Naive thymus-derived CD8-positive, alpha-beta T cell (primary cell): ENCODE measurements around the gene PDE4D. TPM values are rescaled to one million over a fixed set of nuclear protein-coding genes. Genes with fewer than 3 reads are reported as not detected.
"Not testable (repeated sequence)": the region's sequence is repeated elsewhere in the genome, so short reads cannot be mapped to it uniquely, and the experiment has no call there.

Experiments
- ATAC-seq, 2 donors: fragments of 150-1000 bp; cut with Tn5 transposase in 1 of 2; sonication (Bioruptor Pico), chemical (Tn5 transposase) in 1 of 2; 1 replicate in 1 of 2; 2 replicates in 1 of 2; pipeline ENCODE4 v1.10.0; 2021; ENCODE audit warnings: mild to moderate bottlenecking in 2 of 2, moderate library complexity in 2 of 2
- POLR2A ChIA-PET: fragments of 350-600 bp; sonication (Branson Sonifier 250); formaldehyde crosslinking; loops from one replicate; lab custom pipeline; 2021; ENCODE audit warnings: antibody characterized with exemption; lab: Charles Lee
- DNase-seq, 10 donors: peaks; one replicate each; pipeline versions ENCODE4 v3.0.0 to v3.0.0-alpha.2; 2020 to 2022
- H3K27ac Mint-ChIP-seq, 10 donors: one replicate each; pipeline ENCODE4 v1.8.0; 2020 to 2022; ENCODE audit warnings: mild to moderate bottlenecking in 10 of 10, mixed read lengths in 10 of 10, moderate library complexity in 4 of 10, inconsistent platforms in 1 of 10
- H3K27me3 Mint-ChIP-seq, 5 donors: one replicate each; pipeline ENCODE4 v1.8.0; 2021 to 2022; ENCODE audit warnings: mixed read lengths in 5 of 5
- H3K36me3 Mint-ChIP-seq, 3 donors: one replicate each; pipeline ENCODE4 v1.8.0; 2020 to 2022; ENCODE audit warnings: mixed read lengths in 3 of 3, mild to moderate bottlenecking in 2 of 3, inconsistent platforms in 1 of 3
- H3K4me1 Mint-ChIP-seq, 4 donors: one replicate each; pipeline ENCODE4 v1.8.0; 2021 to 2022; ENCODE audit warnings: mixed read lengths in 4 of 4
- H3K4me3 Mint-ChIP-seq, 10 donors: one replicate each; pipeline ENCODE4 v1.8.0; 2020 to 2022; ENCODE audit warnings: mild to moderate bottlenecking in 10 of 10, mixed read lengths in 10 of 10, moderate library complexity in 6 of 10, inconsistent platforms in 1 of 10
- H3K9me3 Mint-ChIP-seq, 9 donors: one replicate each; pipeline ENCODE4 v1.8.0; 2020 to 2022; ENCODE audit warnings: mixed read lengths in 9 of 9, mild to moderate bottlenecking in 3 of 9, inconsistent platforms in 1 of 9, moderate library complexity in 1 of 9
- polyA plus RNA-seq, 3 donors: library from polyadenylated mRNA; unstranded; fragments of 300-500 nt; fragmentation: Illumina TruSeq; gene quantifications; one replicate each; pipeline ENCODE4 v1.2.3, GENCODE V29; 2021
- total RNA-seq, 8 experiments: library from RNA in 2 of 8; stranded (reverse) in 2 of 8; gene quantifications; one replicate each; pipeline ENCODE4 v1.2.3 and lab custom pipeline; 2021 to 2026

Gene PDE4D
- total and polyA plus RNA-seq, 5 experiments from 2014 or later, result 5.8 to 35.9 (median 8.8) TPM

- no peak for ATAC-seq
- POLR2A ChIA-PET, result no interaction called here
These were observed 283.8 kb downstream of the PDE4D start for GRCh38 chr5:59609501-59610265.

DNA sequence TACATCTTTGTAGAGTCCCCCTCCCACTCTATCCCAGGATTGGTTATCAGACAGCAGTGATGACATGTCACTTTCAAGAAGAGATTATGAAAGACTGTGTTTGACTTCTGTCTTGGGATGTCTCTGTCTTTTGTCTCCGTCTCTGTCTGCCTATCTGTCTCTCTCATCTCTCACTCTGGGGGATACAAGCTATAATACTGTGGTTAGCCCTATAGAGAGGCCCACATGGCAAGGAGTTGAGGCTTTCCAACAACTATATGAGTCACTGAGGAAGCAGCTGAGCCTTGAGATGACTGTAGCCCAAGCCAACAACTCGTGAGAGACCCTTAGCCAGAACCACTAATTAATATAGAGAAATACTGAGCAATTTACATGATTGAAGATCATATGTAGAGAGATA lies 284.8 kb downstream of the PDE4D start:
- Mint-ChIP-seq H3K9me3 (peaks cover 0 to 5% (median 0%) of the 10 kb centered on the region in 9 donors), H3K27me3 (peaks cover 5 to 24% (median 11%) of the 10 kb centered on the region in 5 donors), H3K4me1 (no peaks in the 10 kb centered on the region), H3K36me3 (no peaks in the 10 kb centered on the region), H3K4me3 (no peak overlapping the region), H3K27ac (no peak overlapping the region)
- POLR2A ChIA-PET, result no interaction called here
- ATAC-seq, result no peak
- no peak for DNase-seq

More at GRCh38 chr5:59609501-59610265, 283.8 kb downstream of the PDE4D start:
- Mint-ChIP-seq H3K9me3 (peaks cover 0 to 5% (median 0%) of the 10 kb centered on the region in 9 donors), H3K4me1 (no peaks in the 10 kb centered on the region), H3K27ac (no peak overlapping the region), H3K4me3 (no peak overlapping the region), H3K36me3 (no peaks in the 10 kb centered on the region), H3K27me3 (peaks cover 5 to 24% (median 11%) of the 10 kb centered on the region in 5 donors)
- no peak for DNase-seq

- POLR2A ChIA-PET, result no interaction called here
- Mint-ChIP-seq H3K4me1 (no peaks in the 10 kb centered on the region), H3K36me3 (no peaks in the 10 kb centered on the region), H3K4me3 (no peak overlapping the region), H3K27ac (no peak overlapping the region), H3K9me3 (peaks cover 0 to 2% (median 0%) of the 10 kb centered on the region in 9 donors), H3K27me3 (peaks cover 5 to 22% (median 10%) of the 10 kb centered on the region in 5 donors)
- ATAC-seq, result no peak
- no peak for DNase-seq
These were observed 286.3 kb downstream of the PDE4D start for GRCh38 chr5:59607138-59607765.

- ATAC-seq, result no peak
These were observed 287.6 kb downstream of the PDE4D start for GRCh38 chr5:59605915-59606314.

GRCh38 chr5:59604111-59604510 lies 289.4 kb downstream of the PDE4D start:
- no peak for ATAC-seq
- no peaks in the 10 kb centered on the region for H3K36me3 Mint-ChIP-seq
- POLR2A ChIA-PET, result no interaction called here
- no peaks in the 10 kb centered on the region for H3K4me1 Mint-ChIP-seq
- no peak overlapping the region for H3K27ac Mint-ChIP-seq
- peaks cover 0 to 3% (median 0%) of the 10 kb centered on the region in 9 donors for H3K9me3 Mint-ChIP-seq
- DNase-seq, result no peak
- H3K4me3 Mint-ChIP-seq, result no peak overlapping the region
- peaks cover 4 to 20% (median 6%) of the 10 kb centered on the region in 5 donors for H3K27me3 Mint-ChIP-seq

More at GRCh38 chr5:59605915-59606314, 287.6 kb downstream of the PDE4D start:
- POLR2A ChIA-PET, result no interaction called here
- Mint-ChIP-seq H3K4me1 (no peaks in the 10 kb centered on the region), H3K27ac (no peak overlapping the region), H3K9me3 (peaks cover 0 to 3% (median 0%) of the 10 kb centered on the region in 9 donors), H3K36me3 (no peaks in the 10 kb centered on the region), H3K27me3 (peaks cover 5 to 22% (median 10%) of the 10 kb centered on the region in 5 donors), H3K4me3 (no peak overlapping the region)
- DNase-seq, result no peak

DNA sequence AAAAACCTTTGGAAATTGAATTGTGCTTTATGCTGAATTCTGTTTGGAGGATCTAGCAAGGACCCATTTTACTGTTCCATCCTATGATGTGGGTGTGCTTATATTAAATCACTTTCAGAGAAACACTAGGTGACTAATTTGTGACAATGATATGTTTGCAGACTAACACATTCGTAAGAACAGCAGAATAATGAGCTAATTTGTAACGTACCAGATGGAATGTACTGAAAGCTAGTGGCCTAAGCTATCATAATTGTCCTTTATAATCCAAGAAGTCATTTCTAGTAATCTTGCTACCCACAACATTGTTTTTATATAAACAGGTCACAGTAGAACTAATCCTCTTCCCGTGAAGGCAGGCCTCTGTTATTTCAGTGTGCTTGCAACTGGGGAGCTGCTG lies 292.5 kb downstream of the PDE4D start:
- DNase-seq, result no peak
- POLR2A ChIA-PET, result no interaction called here
- no peak for ATAC-seq
- H3K9me3 Mint-ChIP-seq, result peaks cover 0 to 3% (median 0%) of the 10 kb centered on the region in 9 donors
- H3K4me1 Mint-ChIP-seq, result peaks cover 0 to 6% (median 0%) of the 10 kb centered on the region in 4 donors
- H3K27me3 Mint-ChIP-seq, result peaks cover 0 to 2% (median 0%) of the 10 kb centered on the region in 5 donors
- no peak overlapping the region for H3K4me3 Mint-ChIP-seq
- H3K27ac Mint-ChIP-seq, result no peak overlapping the region
- no peaks in the 10 kb centered on the region for H3K36me3 Mint-ChIP-seq

GRCh38 chr5:59600153-59600552 lies 293.4 kb downstream of the PDE4D start:
- POLR2A ChIA-PET, result no interaction called here
- no peaks in the 10 kb centered on the region for H3K36me3 Mint-ChIP-seq
- H3K4me1 Mint-ChIP-seq, result peaks cover 0 to 6% (median 0%) of the 10 kb centered on the region in 4 donors
- peaks cover 0 to 3% (median 0%) of the 10 kb centered on the region in 9 donors for H3K9me3 Mint-ChIP-seq
- ATAC-seq (no peak), DNase-seq (no peak)
- no peak overlapping the region for H3K27ac Mint-ChIP-seq
- H3K4me3 Mint-ChIP-seq, result no peak overlapping the region
- peaks cover 0 to 2% (median 0%) of the 10 kb centered on the region in 5 donors for H3K27me3 Mint-ChIP-seq

DNA sequence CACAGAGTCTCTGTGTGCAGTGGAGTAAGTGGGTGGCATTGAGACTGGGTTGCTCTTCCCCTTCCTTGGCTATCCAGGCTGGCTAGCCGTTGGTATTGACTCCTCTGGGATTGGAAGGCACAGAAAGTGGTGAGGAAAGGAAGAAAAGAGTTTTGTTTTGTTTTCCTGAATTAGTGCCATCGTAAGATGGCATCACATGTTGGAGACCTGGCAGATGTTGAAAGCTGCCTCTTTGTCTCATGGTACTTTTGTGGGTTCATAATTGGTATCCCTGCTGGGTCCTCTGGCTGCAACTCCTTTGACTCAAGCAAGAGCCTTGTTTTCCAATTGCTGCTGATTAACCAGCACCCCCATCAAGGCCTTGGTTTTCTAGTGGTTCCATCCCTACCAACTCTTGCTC lies 293.8 kb downstream of the PDE4D start:
- Mint-ChIP-seq H3K27ac (no peak overlapping the region), H3K4me1 (peaks cover 0 to 6% (median 0%) of the 10 kb centered on the region in 4 donors), H3K36me3 (no peaks in the 10 kb centered on the region), H3K27me3 (peaks cover 0 to 2% (median 0%) of the 10 kb centered on the region in 5 donors), H3K4me3 (no peak overlapping the region), H3K9me3 (peaks cover 0 to 3% (median 0%) of the 10 kb centered on the region in 9 donors)
- POLR2A ChIA-PET, result no interaction called here
- DNase-seq (no peak), ATAC-seq (no peak)

GRCh38 chr5:59598547-59598874 lies 295.0 kb downstream of the PDE4D start:
- POLR2A ChIA-PET, result no interaction called here
- DNase-seq (no peak), ATAC-seq (no peak)
- Mint-ChIP-seq H3K27me3 (peaks cover 0 to 2% (median 0%) of the 10 kb centered on the region in 5 donors), H3K4me3 (no peak overlapping the region), H3K9me3 (peaks cover 0 to 5% (median 2%) of the 10 kb centered on the region in 9 donors), H3K4me1 (peaks cover 0 to 6% (median 0%) of the 10 kb centered on the region in 4 donors), H3K27ac (no peak overlapping the region), H3K36me3 (no peaks in the 10 kb centered on the region)

DNA sequence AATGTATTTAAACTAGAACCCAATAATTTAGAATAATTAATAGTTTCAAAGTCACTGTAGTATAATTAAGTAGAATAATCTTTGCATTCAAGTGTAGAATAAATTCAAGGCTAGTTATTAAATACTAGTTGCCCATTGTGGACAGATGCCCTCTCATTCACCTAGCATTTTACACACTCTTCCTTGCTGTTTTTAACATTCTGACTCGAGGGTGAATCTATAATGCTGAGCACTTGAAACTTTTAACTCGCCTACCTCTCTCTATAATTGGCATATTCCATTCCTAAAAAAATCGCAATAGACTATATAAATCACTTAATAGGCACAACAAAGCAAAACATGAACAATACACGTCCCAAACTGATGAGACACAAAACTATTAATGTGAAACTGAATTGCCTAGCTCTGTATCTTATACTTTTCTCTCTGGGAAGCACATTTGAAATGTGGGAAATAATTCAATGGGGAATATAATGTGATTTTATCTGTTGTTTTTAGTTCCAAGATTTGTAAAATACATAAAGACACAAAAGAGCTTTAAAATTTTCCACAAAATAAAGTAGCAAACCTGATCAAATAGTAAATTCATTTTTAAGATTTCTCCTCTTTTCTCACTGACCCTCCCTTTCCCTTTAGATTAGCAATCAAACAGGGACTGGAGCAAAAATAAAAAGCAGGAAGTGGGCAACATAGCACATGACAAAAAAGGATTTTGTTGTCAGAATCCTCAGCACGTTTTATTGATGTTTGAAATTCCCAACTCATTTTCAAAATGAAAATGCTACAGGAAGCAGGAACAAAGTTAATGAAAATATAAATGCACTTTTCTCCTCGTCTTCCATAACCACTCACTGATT lies 295.6 kb downstream of the PDE4D start:
- POLR2A ChIA-PET, result no interaction called here
- DNase-seq (no peak), ATAC-seq (no peak)
- H3K27me3 Mint-ChIP-seq, result peaks cover 0 to 2% (median 0%) of the 10 kb centered on the region in 5 donors
- H3K4me1 Mint-ChIP-seq, result peaks cover 0 to 6% (median 0%) of the 10 kb centered on the region in 4 donors
- no peaks in the 10 kb centered on the region for H3K36me3 Mint-ChIP-seq
- no peak overlapping the region for H3K27ac Mint-ChIP-seq
- H3K9me3 Mint-ChIP-seq, result peaks cover 0 to 5% (median 2%) of the 10 kb centered on the region in 9 donors
- no peak overlapping the region for H3K4me3 Mint-ChIP-seq

GRCh38 chr5:59596586-59597350 lies 296.8 kb downstream of the PDE4D start:
- no peaks in the 10 kb centered on the region for H3K36me3 Mint-ChIP-seq
- no peak for DNase-seq
- H3K4me1 Mint-ChIP-seq, result peaks cover 0 to 6% (median 0%) of the 10 kb centered on the region in 4 donors
- peaks cover 0 to 1% (median 0%) of the 10 kb centered on the region in 5 donors for H3K27me3 Mint-ChIP-seq
- H3K4me3 Mint-ChIP-seq, result no peak overlapping the region
- H3K27ac Mint-ChIP-seq, result no peak overlapping the region
- POLR2A ChIA-PET, result no interaction called here
- ATAC-seq, result no peak
- peaks cover 0 to 5% (median 2%) of the 10 kb centered on the region in 9 donors for H3K9me3 Mint-ChIP-seq

- H3K36me3 Mint-ChIP-seq, H3K27ac Mint-ChIP-seq, POLR2A ChIA-PET, DNase-seq, H3K27me3 Mint-ChIP-seq, ATAC-seq, H3K4me3 Mint-ChIP-seq, H3K9me3 Mint-ChIP-seq: not testable (repeated sequence)
- H3K4me1 Mint-ChIP-seq, result peaks cover 0 to 15% (median 0%) of the 10 kb centered on the region in 4 donors
These were observed 299.4 kb downstream of the PDE4D start for GRCh38 chr5:59594118-59594517.
